VCaP (cell line): Measurements from ENCODE around the gene CACNA2D3.

Source experiments
- H3K27ac ChIP-seq: fragments of 450-650 bp; 2 replicates; pipeline ENCODE4 v1.5.1; 2017
- TF ChIP-seq, protein P1 (sequence below): fragments of 450-650 bp; conservative IDR thresholded peaks from 2 replicates; pipeline ENCODE4 v1.5.1; 2017; ENCODE audit warnings: mild to moderate bottlenecking, moderate library complexity

CACNA2D3 gene

DNA sequence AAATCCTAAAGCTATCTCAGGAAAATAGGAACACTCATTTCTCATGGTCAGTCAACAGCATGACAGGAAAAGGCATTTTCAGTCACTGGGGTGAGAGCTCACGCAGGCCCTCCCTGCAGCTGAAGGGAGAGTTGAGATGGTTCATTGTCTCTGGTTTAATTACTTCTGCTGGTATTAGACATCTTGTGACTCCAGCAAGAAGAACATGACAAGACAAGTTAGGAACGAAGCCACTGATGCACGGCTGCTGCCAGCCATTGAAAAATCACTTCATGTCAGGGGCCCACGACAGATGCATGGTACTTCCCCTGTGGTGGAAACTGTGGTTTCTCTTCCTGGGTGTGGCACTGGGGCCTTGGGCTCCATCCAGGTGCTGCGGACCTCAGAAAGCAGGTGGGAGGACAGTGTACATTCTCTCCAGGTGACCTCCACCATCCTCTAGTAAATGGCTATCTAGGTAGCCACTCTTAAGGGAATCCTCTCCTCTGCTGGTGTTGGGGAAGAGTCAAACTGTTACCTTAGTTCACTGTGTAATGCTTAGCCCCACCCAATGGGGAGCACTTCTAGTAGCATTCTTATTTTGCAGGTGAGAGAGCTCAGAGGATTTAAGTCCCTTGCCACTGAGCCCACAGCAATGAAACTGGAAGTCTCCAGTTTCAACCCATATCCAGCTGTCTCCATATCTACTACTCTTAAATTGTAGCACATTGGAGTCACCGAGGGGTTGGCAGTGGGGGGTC, 531.3 kb downstream of the CACNA2D3 start:
- no peak overlapping the region for H3K27ac ChIP-seq
- TF ChIP-seq, protein P1, sequence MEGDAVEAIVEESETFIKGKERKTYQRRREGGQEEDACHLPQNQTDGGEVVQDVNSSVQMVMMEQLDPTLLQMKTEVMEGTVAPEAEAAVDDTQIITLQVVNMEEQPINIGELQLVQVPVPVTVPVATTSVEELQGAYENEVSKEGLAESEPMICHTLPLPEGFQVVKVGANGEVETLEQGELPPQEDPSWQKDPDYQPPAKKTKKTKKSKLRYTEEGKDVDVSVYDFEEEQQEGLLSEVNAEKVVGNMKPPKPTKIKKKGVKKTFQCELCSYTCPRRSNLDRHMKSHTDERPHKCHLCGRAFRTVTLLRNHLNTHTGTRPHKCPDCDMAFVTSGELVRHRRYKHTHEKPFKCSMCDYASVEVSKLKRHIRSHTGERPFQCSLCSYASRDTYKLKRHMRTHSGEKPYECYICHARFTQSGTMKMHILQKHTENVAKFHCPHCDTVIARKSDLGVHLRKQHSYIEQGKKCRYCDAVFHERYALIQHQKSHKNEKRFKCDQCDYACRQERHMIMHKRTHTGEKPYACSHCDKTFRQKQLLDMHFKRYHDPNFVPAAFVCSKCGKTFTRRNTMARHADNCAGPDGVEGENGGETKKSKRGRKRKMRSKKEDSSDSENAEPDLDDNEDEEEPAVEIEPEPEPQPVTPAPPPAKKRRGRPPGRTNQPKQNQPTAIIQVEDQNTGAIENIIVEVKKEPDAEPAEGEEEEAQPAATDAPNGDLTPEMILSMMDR, result no peak

- TF ChIP-seq, protein P1, result no peak
- H3K27ac ChIP-seq, result no peak overlapping the region
Measured at GRCh38 chr3:54654776-54655175, 532.4 kb downstream of the CACNA2D3 start.

DNA sequence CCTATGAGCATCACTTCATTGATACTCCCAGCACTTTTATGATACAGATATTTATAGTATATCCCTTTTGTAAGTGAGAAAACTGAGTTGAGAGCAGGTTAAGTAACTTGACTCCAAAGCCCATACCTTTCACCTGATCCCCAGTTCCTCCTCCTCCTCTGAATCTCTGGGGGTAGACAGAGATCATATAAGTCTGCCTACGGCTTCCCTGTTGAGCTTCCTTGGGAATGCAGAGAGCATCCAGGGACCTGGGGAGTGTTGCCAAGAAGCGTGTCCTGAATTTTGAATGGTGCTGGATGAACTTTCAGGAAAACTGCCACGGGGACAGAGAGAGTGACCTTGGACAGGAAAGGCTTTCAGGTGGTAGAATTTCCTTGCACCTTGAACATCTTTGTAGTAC, 537.0 kb downstream of the CACNA2D3 start:
- no peak overlapping the region for H3K27ac ChIP-seq
- TF ChIP-seq, protein P1, result no peak

- TF ChIP-seq, protein P1, result no peak
- H3K27ac ChIP-seq, result no peak overlapping the region
Measured at GRCh38 chr3:54660714-54661132, 538.4 kb downstream of the CACNA2D3 start.

DNA sequence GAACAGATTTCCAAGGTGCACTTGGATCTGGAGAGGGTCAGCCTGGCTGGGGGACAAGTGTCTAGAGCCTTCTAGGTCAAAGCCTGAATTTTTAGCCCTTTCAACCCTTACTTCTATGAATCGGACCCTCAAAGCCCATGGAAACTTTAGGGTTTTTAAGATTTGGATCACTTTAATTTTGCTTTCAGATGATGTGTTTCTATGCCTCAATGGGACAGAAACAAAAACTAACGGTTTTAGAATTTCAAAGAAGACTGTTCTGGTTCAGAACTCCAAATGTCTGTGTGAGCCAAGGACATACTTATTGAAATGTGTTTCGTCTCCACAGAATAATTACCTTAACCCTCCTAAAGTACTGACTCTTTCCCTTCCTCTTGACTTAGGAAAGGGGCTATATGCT, 538.8 kb downstream of the CACNA2D3 start:
- TF ChIP-seq, protein P1, result no peak
- no peak overlapping the region for H3K27ac ChIP-seq

GRCh38 chr3:54663501-54664011, 541.2 kb downstream of the CACNA2D3 start:
- TF ChIP-seq, protein P1, result no peak

DNA sequence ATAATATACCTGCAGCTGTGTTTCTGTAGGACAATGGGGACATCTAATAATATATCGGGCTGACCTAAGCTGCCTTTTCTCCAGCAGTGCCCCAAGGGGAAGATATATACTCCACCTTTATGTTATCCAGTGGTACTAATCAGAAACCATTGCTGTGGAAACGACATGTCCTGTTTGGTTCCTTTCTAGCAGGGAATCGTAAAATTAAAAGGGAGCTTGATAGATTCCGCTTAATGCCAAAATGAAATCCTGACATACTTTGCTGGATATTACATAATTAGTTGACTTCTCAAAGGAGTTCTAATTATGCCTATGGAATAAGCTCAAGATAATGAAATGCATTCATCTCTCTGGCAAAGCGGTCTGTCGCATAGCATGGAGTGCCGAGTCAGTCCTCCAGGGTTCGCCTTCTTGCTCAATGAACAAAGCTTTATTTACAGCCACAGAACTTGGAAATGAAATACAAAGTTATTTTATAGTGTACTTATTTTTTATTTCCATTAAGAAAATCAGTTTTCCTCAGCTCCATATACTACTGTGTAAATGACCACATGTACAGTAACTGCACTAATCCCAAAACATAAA, 542.8 kb downstream of the CACNA2D3 start:
- H3K27ac ChIP-seq, result no peak overlapping the region
- TF ChIP-seq, protein P1, result no peak

More at GRCh38 chr3:54663501-54664011, 541.2 kb downstream of the CACNA2D3 start:
- no peak overlapping the region for H3K27ac ChIP-seq
